Immature natural killer cell (primary cell): Measurements from ENCODE around the gene POU3F3. TPM values are rescaled to one million over a fixed set of nuclear protein-coding genes. Genes with fewer than 3 reads are reported as not detected.

ENCODE experiments used
- DNase-seq, 3 donors: peaks; one replicate each; pipeline ENCODE4 v3.0.0; 2022; ENCODE audit warnings: mixed read lengths in 1 of 3
- H3K27ac Mint-ChIP-seq, 6 donors: one replicate each; pipeline ENCODE4 v1.8.0; 2020; ENCODE audit warnings: mixed read lengths in 6 of 6, mild to moderate bottlenecking in 5 of 6, inconsistent platforms in 4 of 6, moderate library complexity in 3 of 6
- H3K27me3 Mint-ChIP-seq, 3 donors: one replicate each; pipeline ENCODE4 v1.8.0; 2020 to 2021; ENCODE audit warnings: low read depth in 3 of 3, mild to moderate bottlenecking in 3 of 3, mixed read lengths in 3 of 3, moderate library complexity in 3 of 3, inconsistent platforms in 1 of 3
- H3K36me3 Mint-ChIP-seq, 3 donors: one replicate each; pipeline ENCODE4 v1.8.0; 2020; ENCODE audit warnings: mixed read lengths in 3 of 3, inconsistent platforms in 2 of 3, mild to moderate bottlenecking in 2 of 3
- H3K4me1 Mint-ChIP-seq, 2 donors: one replicate each; pipeline ENCODE4 v1.8.0; 2020; ENCODE audit warnings: inconsistent platforms in 2 of 2, mild to moderate bottlenecking in 2 of 2, mixed read lengths in 2 of 2, moderate library complexity in 1 of 2
- H3K4me3 Mint-ChIP-seq, 5 donors: one replicate each; pipeline ENCODE4 v1.8.0; 2020; ENCODE audit warnings: mild to moderate bottlenecking in 5 of 5, mixed read lengths in 5 of 5, inconsistent platforms in 3 of 5, moderate library complexity in 3 of 5
- H3K9me3 Mint-ChIP-seq, 6 donors: one replicate each; pipeline ENCODE4 v1.8.0; 2020; ENCODE audit warnings: mild to moderate bottlenecking in 6 of 6, mixed read lengths in 6 of 6, inconsistent platforms in 4 of 6, moderate library complexity in 3 of 6
- polyA plus RNA-seq, 3 donors: library from polyadenylated mRNA; unstranded; fragments of 300-500 nt; fragmentation: Illumina TruSeq; gene quantifications; one replicate each; pipeline ENCODE4 v1.2.3, GENCODE V29; 2021

Gene POU3F3
- polyA plus RNA-seq, 3 donors from 2014 or later: not detected

GRCh38 chr2:104870100-104870975 lies 16.4 kb downstream of the POU3F3 start:
- Mint-ChIP-seq H3K36me3 (peaks cover 0 to 4% (median 4%) of the 10 kb centered on the region in 3 donors), H3K4me1 (peaks cover 11 to 19% of the 10 kb centered on the region in 2 donors), H3K4me3 (no peak overlapping the region), H3K9me3 (peaks cover 0 to 7% (median 0%) of the 10 kb centered on the region in 6 donors), H3K27ac (no peak overlapping the region), H3K27me3 (peaks cover 27 to 48% (median 34%) of the 10 kb centered on the region in 3 donors)
- no peak for DNase-seq

- DNase-seq: no peak
- Mint-ChIP-seq H3K4me3 (peak overlapping the region in 4 of 5 donors; percentile 30 to 65 (median 37)), H3K27me3 (peaks cover 25 to 37% (median 25%) of the 10 kb centered on the region in 3 donors), H3K36me3 (peaks cover 0 to under 1% (median 0%) of the 10 kb centered on the region in 3 donors), H3K27ac (no peak overlapping the region), H3K4me1 (peaks cover 11 to 19% of the 10 kb centered on the region in 2 donors), H3K9me3 (peaks cover 0 to 7% (median 0%) of the 10 kb centered on the region in 6 donors)
These were observed 17.7 kb downstream of the POU3F3 start for GRCh38 chr2:104871649-104871971.

GRCh38 chr2:104871972-104872865 lies 18.3 kb downstream of the POU3F3 start:
- no peaks in the 10 kb centered on the region for H3K36me3 Mint-ChIP-seq
- H3K4me3 Mint-ChIP-seq: peak overlapping the region in 4 of 5 donors; percentile 45 to 70 (median 66)
- peaks cover 11 to 19% of the 10 kb centered on the region in 2 donors for H3K4me1 Mint-ChIP-seq
- no peak overlapping the region for H3K27ac Mint-ChIP-seq
- peaks cover 0 to 7% (median 0%) of the 10 kb centered on the region in 6 donors for H3K9me3 Mint-ChIP-seq
- no peak for DNase-seq
- H3K27me3 Mint-ChIP-seq: peaks cover 24 to 35% (median 25%) of the 10 kb centered on the region in 3 donors

GRCh38 chr2:104872866-104873688 lies 19.2 kb downstream of the POU3F3 start:
- peaks cover 11 to 19% of the 10 kb centered on the region in 2 donors for H3K4me1 Mint-ChIP-seq
- DNase-seq: peak; percentile 38 to 41 (median 38)
- H3K36me3 Mint-ChIP-seq: no peaks in the 10 kb centered on the region
- H3K27ac Mint-ChIP-seq: no peak overlapping the region
- peaks cover 22 to 37% (median 25%) of the 10 kb centered on the region in 3 donors for H3K27me3 Mint-ChIP-seq
- peaks cover 0 to 7% (median 0%) of the 10 kb centered on the region in 6 donors for H3K9me3 Mint-ChIP-seq
- peak overlapping the region; percentile 44 to 70 (median 51) for H3K4me3 Mint-ChIP-seq

GRCh38 chr2:104873689-104874054 lies 19.8 kb downstream of the POU3F3 start:
- no peaks in the 10 kb centered on the region for H3K36me3 Mint-ChIP-seq
- DNase-seq: no peak
- peaks cover 11 to 19% of the 10 kb centered on the region in 2 donors for H3K4me1 Mint-ChIP-seq
- H3K9me3 Mint-ChIP-seq: peaks cover 0 to 5% (median 0%) of the 10 kb centered on the region in 6 donors
- peaks cover 22 to 31% (median 25%) of the 10 kb centered on the region in 3 donors for H3K27me3 Mint-ChIP-seq
- peak overlapping the region in 4 of 5 donors; percentile 29 to 70 (median 48) for H3K4me3 Mint-ChIP-seq
- no peak overlapping the region for H3K27ac Mint-ChIP-seq

GRCh38 chr2:104874230-104874629 lies 20.3 kb downstream of the POU3F3 start:
- Mint-ChIP-seq H3K36me3 (no peaks in the 10 kb centered on the region), H3K27me3 (peaks cover 21 to 26% (median 22%) of the 10 kb centered on the region in 3 donors), H3K27ac (no peak overlapping the region), H3K9me3 (peaks cover 0 to 5% (median 0%) of the 10 kb centered on the region in 6 donors), H3K4me1 (peaks cover 11 to 19% of the 10 kb centered on the region in 2 donors), H3K4me3 (no peak overlapping the region)
- no peak for DNase-seq

GRCh38 chr2:104875262-104875661 lies 21.3 kb downstream of the POU3F3 start:
- no peak overlapping the region for H3K4me3 Mint-ChIP-seq
- H3K4me1 Mint-ChIP-seq: peaks cover 11 to 19% of the 10 kb centered on the region in 2 donors
- peaks cover 0 to 5% (median 0%) of the 10 kb centered on the region in 6 donors for H3K9me3 Mint-ChIP-seq
- peaks cover 19 to 26% (median 21%) of the 10 kb centered on the region in 3 donors for H3K27me3 Mint-ChIP-seq
- H3K36me3 Mint-ChIP-seq: no peaks in the 10 kb centered on the region
- no peak overlapping the region for H3K27ac Mint-ChIP-seq
- DNase-seq: no peak

- Mint-ChIP-seq H3K27me3 (peaks cover 13 to 16% (median 14%) of the 10 kb centered on the region in 3 donors), H3K4me3 (no peak overlapping the region), H3K4me1 (peaks cover 11 to 16% of the 10 kb centered on the region in 2 donors), H3K36me3 (no peaks in the 10 kb centered on the region), H3K27ac (no peak overlapping the region), H3K9me3 (no peaks in the 10 kb centered on the region)
- DNase-seq: no peak
These were observed 23.0 kb downstream of the POU3F3 start for GRCh38 chr2:104876606-104877570.

- H3K36me3 Mint-ChIP-seq: no peaks in the 10 kb centered on the region
- no peak for DNase-seq
- no peak overlapping the region for H3K27ac Mint-ChIP-seq
- H3K9me3 Mint-ChIP-seq: no peaks in the 10 kb centered on the region
- no peak overlapping the region for H3K4me3 Mint-ChIP-seq
- H3K4me1 Mint-ChIP-seq: peaks cover 5 to 6% of the 10 kb centered on the region in 2 donors
- peaks cover 9 to 17% (median 13%) of the 10 kb centered on the region in 3 donors for H3K27me3 Mint-ChIP-seq
These were observed 25.1 kb downstream of the POU3F3 start for GRCh38 chr2:104878863-104879512.

GRCh38 chr2:104880076-104880475 lies 26.2 kb downstream of the POU3F3 start:
- H3K4me3 Mint-ChIP-seq: no peak overlapping the region
- peaks cover 2 to 3% of the 10 kb centered on the region in 2 donors for H3K4me1 Mint-ChIP-seq
- no peaks in the 10 kb centered on the region for H3K9me3 Mint-ChIP-seq
- H3K27me3 Mint-ChIP-seq: peaks cover 9 to 18% (median 10%) of the 10 kb centered on the region in 3 donors
- DNase-seq: no peak
- no peak overlapping the region for H3K27ac Mint-ChIP-seq
- H3K36me3 Mint-ChIP-seq: no peaks in the 10 kb centered on the region

- Mint-ChIP-seq H3K27me3 (peaks cover 7 to 15% (median 9%) of the 10 kb centered on the region in 3 donors), H3K27ac (no peak overlapping the region), H3K9me3 (peaks cover 0 to 1% (median 0%) of the 10 kb centered on the region in 6 donors), H3K4me3 (no peak overlapping the region), H3K4me1 (peaks cover 10 to 12% of the 10 kb centered on the region in 2 donors), H3K36me3 (no peaks in the 10 kb centered on the region)
- no peak for DNase-seq
These were observed 29.4 kb downstream of the POU3F3 start for GRCh38 chr2:104883357-104883756.
